Liver (tissue), 3 donors: ENCODE results near the gene MAP4K3.

ENCODE experiments used
- ATF3 ChIP-seq: IDR thresholded peaks from 2 replicates; pipeline ENCODE4 v1.6.1; 2016; ENCODE audit warnings: antibody characterized with exemption
- CTCF ChIP-seq: fragments of 150-350 bp; IDR thresholded peaks from 2 replicates; pipeline ENCODE4 v1.5.1; 2017; ENCODE audit warnings: improper control_type of control experiment, low read depth, low read length; ENCODE audit not compliant: missing input control
- EGR1 ChIP-seq, 2 donors: IDR thresholded peaks; 2 replicates each; pipeline ENCODE4 v1.6.1; 2016 to 2018; ENCODE audit warnings: antibody characterized with exemption in 2 of 2, low read depth in 2 of 2
- GABPA ChIP-seq, 2 donors: IDR thresholded peaks in 1 of 2; conservative IDR thresholded peaks in 1 of 2; 2 replicates each; pipeline ENCODE4 v1.6.1; 2016; ENCODE audit warnings: antibody characterized with exemption in 2 of 2, mild to moderate bottlenecking in 1 of 2, moderate library complexity in 1 of 2
- HNF4G ChIP-seq: IDR thresholded peaks from 2 replicates; pipeline ENCODE4 v1.6.1; 2016; ENCODE audit warnings: antibody characterized with exemption
- MAX ChIP-seq: IDR thresholded peaks from 2 replicates; pipeline ENCODE4 v1.6.1; 2016; ENCODE audit warnings: antibody characterized with exemption
- REST ChIP-seq: IDR thresholded peaks from 2 replicates; pipeline ENCODE4 v1.6.1; 2016; ENCODE audit warnings: antibody characterized with exemption, mild to moderate bottlenecking
- YY1 ChIP-seq: IDR thresholded peaks from 2 replicates; pipeline ENCODE4 v1.6.1; 2016; ENCODE audit warnings: antibody characterized with exemption, mild to moderate bottlenecking
- donor health status: healthy.
- donor health status: healthy.

GRCh38 chr2:39486071-39486470 lies 49.0 kb upstream of the MAP4K3 start:
- TF ChIP-seq MAX (no peak), CTCF (no peak), GABPA (IDR thresholded peaks at IDR 0.05 in 1 of 2, conservative IDR thresholded peaks at IDR 0.05 in 1 of 2) (no peak), EGR1 (IDR thresholded peaks at IDR 0.05; ENCODE audit: low read depth in 2 of 2) (no peak), ATF3 (no peak), HNF4G (no peak), REST (no peak), YY1 (no peak)
